Activated B cell treated with CpG ODN at 0.5 μM for 24 hours (primary cell): Measurements from ENCODE around the gene SPDYA. TPM values are rescaled to one million over a fixed set of nuclear protein-coding genes. Genes with fewer than 3 reads are reported as not detected.

Experiments used
- ATAC-seq: fragments of 200-7000 bp; cut with Tn5 transposase; one replicate; pipeline ENCODE4 v1.10.0; 2021; ENCODE audit warnings: low read depth, mild to moderate bottlenecking, moderate library complexity
- CTCF ChIA-PET: fragments of 350-600 bp; sonication (Branson Sonifier 250); formaldehyde crosslinking; loops from one replicate; lab custom pipeline; 2021; ENCODE audit warnings: antibody characterized with exemption; lab: Charles Lee
- POLR2A ChIA-PET: fragments of 350-600 bp; sonication (Branson Sonifier 250); formaldehyde crosslinking; loops from one replicate; lab custom pipeline; 2021; ENCODE audit warnings: antibody characterized with exemption; lab: Charles Lee
- DNase-seq: peaks from one replicate; pipeline ENCODE4 v3.0.0; 2022
- H3K27ac Mint-ChIP-seq: one replicate; pipeline ENCODE4 v1.8.0; 2020; ENCODE audit warnings: mixed read lengths
- H3K27me3 Mint-ChIP-seq: one replicate; pipeline ENCODE4 v1.8.0; 2021; ENCODE audit warnings: mixed read lengths
- H3K36me3 Mint-ChIP-seq: one replicate; pipeline ENCODE4 v1.8.0; 2021; ENCODE audit warnings: low read depth, mixed read lengths
- H3K4me1 Mint-ChIP-seq: one replicate; pipeline ENCODE4 v1.8.0; 2021; ENCODE audit warnings: mixed read lengths
- H3K4me3 Mint-ChIP-seq: one replicate; pipeline ENCODE4 v1.8.0; 2020; ENCODE audit warnings: mild to moderate bottlenecking, mixed read lengths
- H3K9me3 Mint-ChIP-seq: one replicate; pipeline ENCODE4 v1.8.0; 2020; ENCODE audit warnings: mixed read lengths
- CTCF ChIP-seq: fragments of 200-600 bp; IDR thresholded peaks from one replicate; pipeline ENCODE4 v1.8.0; 2022; ENCODE audit warnings: antibody characterized with exemption, mild to moderate bottlenecking
- intact Hi-C: fragments of 100-400 bp; cut with micrococcal nuclease; formaldehyde crosslinking; loops from one replicate; pipeline ENCODE4 v1.15.1; 2024
- total RNA-seq: library from RNA; stranded (reverse); gene quantifications from 2 replicates; pipeline ENCODE4 v1.2.3, GENCODE V29; 2022

Gene SPDYA
- total RNA-seq, 1 donor from 2014 or later: 1.6 TPM

- H3K27ac Mint-ChIP-seq: no peak overlapping the region
- POLR2A ChIA-PET: no interaction called here
- no peaks in the 10 kb centered on the region for H3K36me3 Mint-ChIP-seq
- no peak for ATAC-seq
- peaks cover 4% of the 10 kb centered on the region for H3K4me1 Mint-ChIP-seq
- no peak for DNase-seq
- CTCF ChIA-PET: no interaction called here
- no peaks in the 10 kb centered on the region for H3K9me3 Mint-ChIP-seq
- intact Hi-C loops: loop anchor here (5.0 kb wide), 1 partner anchor 75 kb away; no protein-coding TSS in a partner anchor
- no peak for TF ChIP-seq CTCF
- H3K27me3 Mint-ChIP-seq: no peaks in the 10 kb centered on the region
- H3K4me3 Mint-ChIP-seq: no peak overlapping the region
Measured at GRCh38 chr2:28822036-28822435, 11.4 kb downstream of the SPDYA start.

DNA sequence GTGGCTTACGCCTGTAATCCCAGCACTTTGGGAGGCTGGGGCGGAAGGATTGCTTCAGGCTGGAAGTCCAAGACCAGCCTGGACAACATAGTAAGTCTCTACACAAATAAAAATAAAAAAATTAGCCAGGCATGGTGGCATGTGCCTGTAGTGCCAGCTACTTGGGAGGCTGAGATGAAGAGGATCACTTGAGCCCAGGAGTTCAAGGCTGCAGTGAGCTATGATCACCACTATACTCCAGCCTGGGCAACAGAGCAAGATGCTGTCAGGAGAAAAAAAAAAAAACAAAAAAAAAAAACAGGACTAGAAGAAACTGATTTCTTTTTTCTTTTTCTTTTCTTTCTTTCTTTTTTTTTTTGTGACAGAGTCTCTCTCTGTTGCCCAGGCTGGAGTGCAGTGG is 13.6 kb downstream of the SPDYA start:
- Mint-ChIP-seq H3K4me3 (no peak overlapping the region), H3K27ac (no peak overlapping the region), H3K4me1 (peaks cover 4% of the 10 kb centered on the region), H3K9me3 (no peaks in the 10 kb centered on the region), H3K36me3 (no peaks in the 10 kb centered on the region), H3K27me3 (no peaks in the 10 kb centered on the region)
- ATAC-seq: no peak
- CTCF ChIA-PET: no interaction called here
- intact Hi-C loops: loop anchor here (5.0 kb wide), 1 partner anchor 73 kb away; no protein-coding TSS in a partner anchor
- TF ChIP-seq CTCF: no peak
- POLR2A ChIA-PET: interaction anchor here (0.7 kb wide), 1 partner anchor 229 kb away, joined by 7 read pairs; no protein-coding TSS in a partner anchor
- no peak for DNase-seq

GRCh38 chr2:28824870-28825269 is 14.2 kb downstream of the SPDYA start:
- no peak overlapping the region for H3K4me3 Mint-ChIP-seq
- intact Hi-C loops: loop anchor here (5.0 kb wide), 1 partner anchor 72 kb away; no protein-coding TSS in a partner anchor

DNA sequence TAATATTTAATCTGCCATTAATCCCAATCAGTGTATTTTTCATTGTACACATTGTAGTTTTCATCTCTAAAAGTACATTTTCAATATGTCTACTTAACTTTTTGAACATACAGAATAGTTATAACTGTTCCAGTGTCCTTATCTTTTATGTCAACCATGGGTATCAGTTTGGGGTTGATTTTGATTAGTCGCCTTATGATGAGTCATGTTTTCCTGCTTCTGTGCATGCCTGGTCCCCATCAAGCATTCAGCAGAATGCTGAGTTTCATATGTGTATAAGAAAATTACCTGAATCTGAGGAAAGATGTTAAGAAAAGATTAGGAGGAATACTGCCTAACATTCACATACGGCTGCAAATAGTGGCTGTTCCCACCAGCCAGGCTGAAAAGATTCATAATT is 17.7 kb downstream of the SPDYA start:
- DNase-seq (no peak), ATAC-seq (no peak)
- POLR2A ChIA-PET: no interaction called here
- Mint-ChIP-seq H3K4me1 (no peaks in the 10 kb centered on the region), H3K27me3 (no peaks in the 10 kb centered on the region), H3K36me3 (no peaks in the 10 kb centered on the region), H3K9me3 (no peaks in the 10 kb centered on the region), H3K4me3 (no peak overlapping the region), H3K27ac (no peak overlapping the region)
- no peak for TF ChIP-seq CTCF
- intact Hi-C loops: no loop called here
- CTCF ChIA-PET: no interaction called here

More at GRCh38 chr2:28824870-28825269, 14.2 kb downstream of the SPDYA start:
- Mint-ChIP-seq H3K27me3 (no peaks in the 10 kb centered on the region), H3K9me3 (no peaks in the 10 kb centered on the region), H3K27ac (no peak overlapping the region), H3K4me1 (peaks cover 4% of the 10 kb centered on the region), H3K36me3 (no peaks in the 10 kb centered on the region)
- CTCF ChIA-PET: no interaction called here
- ATAC-seq: no peak
- POLR2A ChIA-PET: interaction anchor here (0.9 kb wide), 1 partner anchor 71 kb away, joined by 4 read pairs; no protein-coding TSS in a partner anchor
- no peak for DNase-seq
- TF ChIP-seq CTCF: no peak

- ChIA-PET POLR2A (no interaction called here), CTCF (interaction anchor here (0.7 kb wide), 1 partner anchor 267 kb away, joined by 3 read pairs; no protein-coding TSS in a partner anchor)
- TF ChIP-seq CTCF: no peak
- H3K4me3 Mint-ChIP-seq: no peak overlapping the region
- no peaks in the 10 kb centered on the region for H3K36me3 Mint-ChIP-seq
- ATAC-seq: no peak
- no peak overlapping the region for H3K27ac Mint-ChIP-seq
- H3K9me3 Mint-ChIP-seq: peaks cover 2% of the 10 kb centered on the region
- no peaks in the 10 kb centered on the region for H3K4me1 Mint-ChIP-seq
- no peak for DNase-seq
- intact Hi-C loops: no loop called here
- no peaks in the 10 kb centered on the region for H3K27me3 Mint-ChIP-seq
Measured at GRCh38 chr2:28833740-28834470, 23.3 kb downstream of the SPDYA start.
